Measurements from ENCODE around the gene ATF4. TPM values are rescaled to one million over a fixed set of nuclear protein-coding genes. Genes with fewer than 3 reads are reported as not detected.

ATF4 gene
- total and polyA plus RNA-seq, 2 of the 13 experiments (the other 11 are each of a cell fraction or from before 2014, with no cell fraction given), result 486 to 1,297 TPM

DNA sequence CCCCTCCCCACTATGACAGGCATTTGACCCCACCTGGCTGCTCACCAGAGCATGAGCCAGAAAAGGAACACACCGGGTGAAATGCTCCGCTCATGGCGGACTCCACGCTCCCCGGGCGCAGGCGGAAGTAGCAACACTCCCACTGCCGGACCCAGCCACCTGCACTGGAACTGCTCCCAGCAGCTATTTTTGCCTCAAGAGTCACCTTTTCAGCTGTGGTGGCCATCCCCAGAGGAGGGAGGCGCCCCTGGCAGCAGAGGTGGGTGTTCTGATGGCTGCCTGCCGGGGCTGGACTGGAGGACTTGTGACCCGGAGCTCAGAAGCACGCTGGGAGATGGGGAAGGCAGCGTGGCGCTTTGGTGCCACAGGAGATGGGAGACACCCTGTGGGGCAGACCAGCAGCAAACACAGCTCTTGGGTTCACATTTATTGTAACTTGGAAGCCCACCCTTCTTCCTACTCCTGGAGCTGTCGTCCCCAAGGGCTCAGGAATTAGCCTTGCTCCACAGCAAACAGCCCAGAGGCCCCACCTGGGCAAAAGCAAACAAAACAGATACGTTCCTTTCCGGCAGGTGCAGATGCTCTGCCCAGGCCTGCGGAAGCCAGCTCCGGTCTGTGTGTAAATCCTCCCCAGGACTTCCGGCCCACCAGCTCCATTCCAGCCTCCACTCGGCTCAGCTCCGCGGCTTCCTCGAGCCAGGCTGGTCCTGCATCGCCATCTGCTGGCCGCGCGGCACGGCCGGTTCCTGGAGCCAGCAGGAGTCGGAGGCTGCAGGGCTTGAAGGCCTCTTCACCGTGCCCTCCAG lies 8.5 kb downstream of the ATF4 start (continued):
- TF ChIP-seq ZNF431 (CRISPR knock-in tag; IDR thresholded peaks at IDR 0.05; ENCODE audit: borderline replicate concordance, low read depth) (no peak), ZMYM3 (CRISPR knock-in tag; IDR thresholded peaks at IDR 0.05) (peak; percentile 80; the same call in 1 of the 2 replicates), ZNF747 (CRISPR knock-in tag; IDR thresholded peaks at IDR 0.05; ENCODE audit: borderline replicate concordance) (no peak), HDAC1 (CRISPR knock-in tag; IDR thresholded peaks at IDR 0.05) (peak; percentile 80; the same call in 1 of the 2 replicates), SP140L (CRISPR knock-in tag; IDR thresholded peaks at IDR 0.05; ENCODE audit: borderline replicate concordance) (no peak), SMARCE1 (IDR thresholded peaks at IDR 0.05; ENCODE audit: borderline replicate concordance) (no peak), ZNF672 (CRISPR knock-in tag; IDR thresholded peaks at IDR 0.05) (no peak), ZNF432 (CRISPR knock-in tag; IDR thresholded peaks at IDR 0.05; ENCODE audit: borderline replicate concordance) (no peak)
- TF ChIP-seq, protein P1, sequence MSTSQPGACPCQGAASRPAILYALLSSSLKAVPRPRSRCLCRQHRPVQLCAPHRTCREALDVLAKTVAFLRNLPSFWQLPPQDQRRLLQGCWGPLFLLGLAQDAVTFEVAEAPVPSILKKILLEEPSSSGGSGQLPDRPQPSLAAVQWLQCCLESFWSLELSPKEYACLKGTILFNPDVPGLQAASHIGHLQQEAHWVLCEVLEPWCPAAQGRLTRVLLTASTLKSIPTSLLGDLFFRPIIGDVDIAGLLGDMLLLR (CRISPR knock-in tag; IDR thresholded peaks at IDR 0.05), result peak; percentile 53; the same call in 1 of the 2 replicates
- TF ChIP-seq, protein P2, sequence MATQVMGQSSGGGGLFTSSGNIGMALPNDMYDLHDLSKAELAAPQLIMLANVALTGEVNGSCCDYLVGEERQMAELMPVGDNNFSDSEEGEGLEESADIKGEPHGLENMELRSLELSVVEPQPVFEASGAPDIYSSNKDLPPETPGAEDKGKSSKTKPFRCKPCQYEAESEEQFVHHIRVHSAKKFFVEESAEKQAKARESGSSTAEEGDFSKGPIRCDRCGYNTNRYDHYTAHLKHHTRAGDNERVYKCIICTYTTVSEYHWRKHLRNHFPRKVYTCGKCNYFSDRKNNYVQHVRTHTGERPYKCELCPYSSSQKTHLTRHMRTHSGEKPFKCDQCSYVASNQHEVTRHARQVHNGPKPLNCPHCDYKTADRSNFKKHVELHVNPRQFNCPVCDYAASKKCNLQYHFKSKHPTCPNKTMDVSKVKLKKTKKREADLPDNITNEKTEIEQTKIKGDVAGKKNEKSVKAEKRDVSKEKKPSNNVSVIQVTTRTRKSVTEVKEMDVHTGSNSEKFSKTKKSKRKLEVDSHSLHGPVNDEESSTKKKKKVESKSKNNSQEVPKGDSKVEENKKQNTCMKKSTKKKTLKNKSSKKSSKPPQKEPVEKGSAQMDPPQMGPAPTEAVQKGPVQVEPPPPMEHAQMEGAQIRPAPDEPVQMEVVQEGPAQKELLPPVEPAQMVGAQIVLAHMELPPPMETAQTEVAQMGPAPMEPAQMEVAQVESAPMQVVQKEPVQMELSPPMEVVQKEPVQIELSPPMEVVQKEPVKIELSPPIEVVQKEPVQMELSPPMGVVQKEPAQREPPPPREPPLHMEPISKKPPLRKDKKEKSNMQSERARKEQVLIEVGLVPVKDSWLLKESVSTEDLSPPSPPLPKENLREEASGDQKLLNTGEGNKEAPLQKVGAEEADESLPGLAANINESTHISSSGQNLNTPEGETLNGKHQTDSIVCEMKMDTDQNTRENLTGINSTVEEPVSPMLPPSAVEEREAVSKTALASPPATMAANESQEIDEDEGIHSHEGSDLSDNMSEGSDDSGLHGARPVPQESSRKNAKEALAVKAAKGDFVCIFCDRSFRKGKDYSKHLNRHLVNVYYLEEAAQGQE (IDR thresholded peaks at IDR 0.05; ENCODE audit: borderline replicate concordance in 1 of 2, low read depth in 1 of 2, low read length in 2 of 2), result no peak
- TF ChIP-seq, protein P3, sequence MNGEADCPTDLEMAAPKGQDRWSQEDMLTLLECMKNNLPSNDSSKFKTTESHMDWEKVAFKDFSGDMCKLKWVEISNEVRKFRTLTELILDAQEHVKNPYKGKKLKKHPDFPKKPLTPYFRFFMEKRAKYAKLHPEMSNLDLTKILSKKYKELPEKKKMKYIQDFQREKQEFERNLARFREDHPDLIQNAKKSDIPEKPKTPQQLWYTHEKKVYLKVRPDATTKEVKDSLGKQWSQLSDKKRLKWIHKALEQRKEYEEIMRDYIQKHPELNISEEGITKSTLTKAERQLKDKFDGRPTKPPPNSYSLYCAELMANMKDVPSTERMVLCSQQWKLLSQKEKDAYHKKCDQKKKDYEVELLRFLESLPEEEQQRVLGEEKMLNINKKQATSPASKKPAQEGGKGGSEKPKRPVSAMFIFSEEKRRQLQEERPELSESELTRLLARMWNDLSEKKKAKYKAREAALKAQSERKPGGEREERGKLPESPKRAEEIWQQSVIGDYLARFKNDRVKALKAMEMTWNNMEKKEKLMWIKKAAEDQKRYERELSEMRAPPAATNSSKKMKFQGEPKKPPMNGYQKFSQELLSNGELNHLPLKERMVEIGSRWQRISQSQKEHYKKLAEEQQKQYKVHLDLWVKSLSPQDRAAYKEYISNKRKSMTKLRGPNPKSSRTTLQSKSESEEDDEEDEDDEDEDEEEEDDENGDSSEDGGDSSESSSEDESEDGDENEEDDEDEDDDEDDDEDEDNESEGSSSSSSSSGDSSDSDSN (CRISPR knock-in tag; IDR thresholded peaks at IDR 0.05), result peak; percentile 82
- TF ChIP-seq, protein P4, sequence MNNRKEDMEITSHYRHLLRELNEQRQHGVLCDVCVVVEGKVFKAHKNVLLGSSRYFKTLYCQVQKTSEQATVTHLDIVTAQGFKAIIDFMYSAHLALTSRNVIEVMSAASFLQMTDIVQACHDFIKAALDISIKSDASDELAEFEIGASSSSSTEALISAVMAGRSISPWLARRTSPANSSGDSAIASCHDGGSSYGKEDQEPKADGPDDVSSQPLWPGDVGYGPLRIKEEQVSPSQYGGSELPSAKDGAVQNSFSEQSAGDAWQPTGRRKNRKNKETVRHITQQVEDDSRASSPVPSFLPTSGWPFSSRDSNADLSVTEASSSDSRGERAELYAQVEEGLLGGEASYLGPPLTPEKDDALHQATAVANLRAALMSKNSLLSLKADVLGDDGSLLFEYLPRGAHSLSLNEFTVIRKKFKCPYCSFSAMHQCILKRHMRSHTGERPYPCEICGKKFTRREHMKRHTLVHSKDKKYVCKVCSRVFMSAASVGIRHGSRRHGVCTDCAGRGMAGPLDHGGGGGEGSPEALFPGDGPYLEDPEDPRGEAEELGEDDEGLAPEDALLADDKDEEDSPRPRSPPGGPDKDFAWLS (CRISPR knock-in tag; IDR thresholded peaks at IDR 0.05; ENCODE audit: borderline replicate concordance), result no peak
- TF ChIP-seq, protein P5, sequence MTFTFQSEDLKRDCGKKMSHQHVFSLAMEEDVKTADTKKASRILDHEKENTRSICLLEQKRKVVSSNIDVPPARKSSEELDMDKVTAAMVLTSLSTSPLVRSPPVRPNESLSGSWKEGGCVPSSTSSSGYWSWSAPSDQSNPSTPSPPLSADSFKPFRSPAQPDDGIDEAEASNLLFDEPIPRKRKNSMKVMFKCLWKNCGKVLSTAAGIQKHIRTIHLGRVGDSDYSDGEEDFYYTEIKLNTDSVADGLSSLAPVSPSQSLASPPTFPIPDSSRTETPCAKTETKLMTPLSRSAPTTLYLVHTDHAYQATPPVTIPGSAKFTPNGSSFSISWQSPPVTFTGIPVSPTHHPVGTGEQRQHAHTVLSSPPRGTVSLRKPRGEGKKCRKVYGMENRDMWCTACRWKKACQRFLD (CRISPR knock-in tag; IDR thresholded peaks at IDR 0.05; ENCODE audit: borderline replicate concordance), result no peak
- TF ChIP-seq, protein P6, sequence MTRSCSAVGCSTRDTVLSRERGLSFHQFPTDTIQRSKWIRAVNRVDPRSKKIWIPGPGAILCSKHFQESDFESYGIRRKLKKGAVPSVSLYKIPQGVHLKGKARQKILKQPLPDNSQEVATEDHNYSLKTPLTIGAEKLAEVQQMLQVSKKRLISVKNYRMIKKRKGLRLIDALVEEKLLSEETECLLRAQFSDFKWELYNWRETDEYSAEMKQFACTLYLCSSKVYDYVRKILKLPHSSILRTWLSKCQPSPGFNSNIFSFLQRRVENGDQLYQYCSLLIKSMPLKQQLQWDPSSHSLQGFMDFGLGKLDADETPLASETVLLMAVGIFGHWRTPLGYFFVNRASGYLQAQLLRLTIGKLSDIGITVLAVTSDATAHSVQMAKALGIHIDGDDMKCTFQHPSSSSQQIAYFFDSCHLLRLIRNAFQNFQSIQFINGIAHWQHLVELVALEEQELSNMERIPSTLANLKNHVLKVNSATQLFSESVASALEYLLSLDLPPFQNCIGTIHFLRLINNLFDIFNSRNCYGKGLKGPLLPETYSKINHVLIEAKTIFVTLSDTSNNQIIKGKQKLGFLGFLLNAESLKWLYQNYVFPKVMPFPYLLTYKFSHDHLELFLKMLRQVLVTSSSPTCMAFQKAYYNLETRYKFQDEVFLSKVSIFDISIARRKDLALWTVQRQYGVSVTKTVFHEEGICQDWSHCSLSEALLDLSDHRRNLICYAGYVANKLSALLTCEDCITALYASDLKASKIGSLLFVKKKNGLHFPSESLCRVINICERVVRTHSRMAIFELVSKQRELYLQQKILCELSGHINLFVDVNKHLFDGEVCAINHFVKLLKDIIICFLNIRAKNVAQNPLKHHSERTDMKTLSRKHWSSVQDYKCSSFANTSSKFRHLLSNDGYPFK (CRISPR knock-in tag; IDR thresholded peaks at IDR 0.05; ENCODE audit: borderline replicate concordance), result peak; percentile 51; the same call in 1 of the 2 replicates

Data from HepG2 (cell line).